ENCODE measurements around the gene CR2.

GRCh38 chr1:207420109-207420508 lies 34.0 kb upstream of the CR2 start:
- TF ChIP-seq RAD21 (conservative IDR thresholded peaks at IDR 0.05): no peak
- TF ChIP-seq POLR2AphosphoS5 (IDR thresholded peaks at IDR 0.05): no peak
- TF ChIP-seq EP300 (conservative IDR thresholded peaks at IDR 0.05; ENCODE audit: poor library complexity, severe bottlenecking): no peak
- TF ChIP-seq CTCF (IDR thresholded peaks at IDR 0.05; ENCODE audit: poor library complexity, severe bottlenecking): no peak
- no peak for TF ChIP-seq EZH2 (IDR thresholded peaks at IDR 0.05; ENCODE audit: borderline replicate concordance, insufficient read depth, low read length, poor library complexity, severe bottlenecking)
- TF ChIP-seq TAF1 (IDR thresholded peaks at IDR 0.05; ENCODE audit: low read depth): no peak
- no peak for TF ChIP-seq SMC3 (conservative IDR thresholded peaks at IDR 0.05; ENCODE audit: poor library complexity)
- TF ChIP-seq REST (IDR thresholded peaks at IDR 0.05; ENCODE audit: borderline replicate concordance): no peak

Measured in neural cell (in vitro differentiated cells).